HG03558 (cell line): ENCODE data around the gene ERC2.
"Not testable (repeated sequence)": the region's sequence is repeated elsewhere in the genome, so short reads cannot be mapped to it uniquely, and the experiment has no call there.

Source experiments
- ATAC-seq: cut with Tn5 transposase; IDR thresholded peaks from one replicate; pipeline ENCODE4 v1.9.1; 2021; ENCODE audit warnings: moderate number of reproducible peaks; ENCODE audit not compliant: unreplicated experiment; ENCODE audit errors: extremely low read depth

Gene ERC2

GRCh38 chr3:56048946-56049345, 419.3 kb downstream of the ERC2 start:
- ATAC-seq = no peak

- ATAC-seq = no peak
These were observed 419.9 kb downstream of the ERC2 start for GRCh38 chr3:56048331-56048730.

- ATAC-seq = no peak
These were observed 425.8 kb downstream of the ERC2 start for GRCh38 chr3:56042326-56042951.

DNA sequence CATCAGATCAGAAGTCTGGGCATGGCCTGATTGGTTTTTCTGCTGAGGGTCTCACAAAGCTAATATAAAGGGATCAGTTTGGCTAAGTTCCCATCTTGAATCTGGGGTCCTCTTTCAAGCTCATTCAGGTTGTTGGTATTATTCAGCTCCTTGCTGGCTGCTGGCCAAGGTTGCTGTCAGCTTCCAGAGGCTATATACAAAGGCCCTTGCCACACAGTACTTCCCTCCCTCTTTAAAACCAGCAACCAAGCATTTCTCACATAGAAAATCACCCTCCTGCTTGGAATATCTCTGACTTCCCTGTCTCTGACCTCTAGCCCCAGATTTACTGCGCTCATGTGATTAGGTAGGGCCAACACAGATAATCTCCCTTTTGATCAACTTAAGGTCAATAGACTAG, 442.9 kb downstream of the ERC2 start:
- no peak for ATAC-seq

DNA sequence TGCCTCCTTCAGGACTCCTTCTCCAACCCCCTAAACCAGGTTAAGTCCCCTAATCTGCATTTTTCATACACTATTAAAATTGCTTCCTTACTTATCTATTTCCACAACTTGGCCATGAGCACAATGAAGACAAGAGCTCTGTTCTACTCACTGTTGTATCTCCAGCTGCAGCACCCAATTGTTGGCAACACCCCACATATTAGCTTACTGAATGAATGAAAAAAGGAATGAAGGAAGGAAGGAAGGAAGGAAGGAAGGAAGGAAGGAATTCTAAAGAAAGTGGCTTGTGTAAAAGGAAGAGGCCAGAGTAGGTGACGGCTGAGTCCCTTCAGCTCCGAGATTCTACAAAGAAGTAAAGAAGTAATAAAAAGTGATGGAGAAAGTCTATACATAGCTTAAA, 444.7 kb downstream of the ERC2 start:
- ATAC-seq = no peak

DNA sequence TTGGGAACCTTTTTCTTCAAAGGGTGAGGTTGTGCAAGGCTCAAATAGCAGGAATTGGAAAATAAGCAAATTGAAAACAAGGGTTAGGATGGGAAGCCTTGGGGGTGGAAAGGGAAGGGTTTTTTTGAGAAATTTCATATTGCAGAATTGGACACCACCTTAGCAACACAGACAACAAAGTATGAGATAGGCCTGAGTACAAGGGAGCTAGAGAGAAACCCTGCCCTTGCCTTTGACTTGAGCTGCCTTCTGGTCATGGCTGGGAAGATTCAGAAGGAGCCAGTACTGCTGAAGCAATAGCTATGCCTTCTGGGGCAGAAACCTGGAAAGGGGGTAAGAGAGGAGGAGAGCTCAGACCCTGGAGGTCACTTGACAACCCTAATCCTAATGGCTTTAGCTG, 445.6 kb downstream of the ERC2 start:
- ATAC-seq = no peak

- ATAC-seq = no peak
These were observed 448.6 kb downstream of the ERC2 start for GRCh38 chr3:56019490-56020146.

DNA sequence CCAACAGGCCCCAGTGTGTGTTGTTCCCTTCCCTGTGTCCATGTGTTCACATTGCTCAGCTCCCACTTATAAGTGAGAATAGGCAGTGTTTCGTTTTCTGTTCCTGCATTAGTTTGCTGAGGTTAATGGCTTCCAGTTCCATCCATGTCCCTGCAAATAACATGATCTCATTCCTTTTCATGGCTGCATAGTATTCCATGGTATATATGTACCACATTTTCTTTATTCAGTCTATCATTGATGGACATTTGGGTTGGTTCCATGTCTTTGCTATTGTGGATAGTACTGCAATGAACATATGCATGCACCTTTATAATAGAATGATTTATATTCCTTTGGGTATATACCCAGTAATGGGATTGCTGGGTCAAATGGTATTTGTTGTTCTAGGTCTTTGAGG, 452.9 kb downstream of the ERC2 start:
- ATAC-seq = not testable (repeated sequence)

DNA sequence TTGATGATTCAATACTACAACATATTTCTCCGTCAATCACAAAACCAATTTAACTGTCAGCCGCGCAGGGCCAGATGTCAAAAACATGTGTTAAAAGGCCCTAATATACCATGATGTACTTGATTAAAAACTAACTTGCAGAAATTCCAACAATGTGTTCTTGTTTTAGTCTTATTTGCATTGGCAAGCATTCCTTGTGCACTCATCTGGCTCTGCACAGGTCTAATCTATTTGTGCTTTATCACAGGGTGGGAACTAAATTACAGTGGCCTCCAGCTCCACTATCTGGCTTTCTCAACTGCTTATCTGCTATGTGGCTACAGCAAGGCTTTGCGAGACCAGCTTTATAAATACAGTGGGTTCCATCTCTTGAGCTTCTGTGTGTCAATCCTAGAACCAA, 455.5 kb downstream of the ERC2 start:
- no peak for ATAC-seq

GRCh38 chr3:56005196-56005805, 463.0 kb downstream of the ERC2 start:
- no peak for ATAC-seq

DNA sequence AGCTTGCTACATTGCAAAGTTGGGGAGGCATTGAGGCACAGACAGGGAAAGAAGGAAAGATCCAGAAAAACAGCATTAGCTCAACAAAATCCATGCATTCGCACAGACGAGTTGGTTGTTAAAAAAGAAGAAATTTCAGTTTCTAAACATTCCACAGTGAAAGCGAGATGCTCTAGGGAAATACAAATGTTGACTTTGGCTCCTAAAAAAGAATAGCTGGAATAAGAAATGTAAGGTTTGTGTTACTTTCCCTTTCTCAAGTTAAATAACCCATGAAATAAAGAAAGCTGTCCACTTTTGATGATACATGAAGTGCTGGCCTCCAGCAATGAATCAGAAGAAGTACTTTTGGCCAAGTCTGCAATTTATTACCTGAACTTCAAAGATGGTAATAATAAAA, 465.1 kb downstream of the ERC2 start:
- no peak for ATAC-seq

DNA sequence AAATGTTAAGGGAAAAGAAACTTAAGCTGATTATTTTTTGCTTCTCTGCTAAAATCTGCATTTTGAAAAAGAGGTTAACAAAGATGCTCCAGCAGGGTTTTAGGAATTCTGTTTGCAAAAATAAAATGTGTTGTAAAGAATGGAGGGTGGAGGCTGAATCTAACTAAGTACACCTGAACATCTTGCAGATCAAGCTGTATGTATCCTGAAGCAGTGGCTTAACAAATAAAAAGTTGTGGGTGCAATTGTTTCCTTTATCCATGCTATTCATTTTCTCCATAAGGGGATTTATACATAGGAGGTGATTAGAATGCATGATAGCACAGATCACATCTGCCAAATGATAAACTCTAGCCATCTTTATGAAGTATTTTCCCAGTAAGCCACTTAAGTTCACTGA, 466.3 kb downstream of the ERC2 start:
- ATAC-seq = no peak

- ATAC-seq = no peak
These were observed 466.7 kb downstream of the ERC2 start for GRCh38 chr3:56001537-56001936.

DNA sequence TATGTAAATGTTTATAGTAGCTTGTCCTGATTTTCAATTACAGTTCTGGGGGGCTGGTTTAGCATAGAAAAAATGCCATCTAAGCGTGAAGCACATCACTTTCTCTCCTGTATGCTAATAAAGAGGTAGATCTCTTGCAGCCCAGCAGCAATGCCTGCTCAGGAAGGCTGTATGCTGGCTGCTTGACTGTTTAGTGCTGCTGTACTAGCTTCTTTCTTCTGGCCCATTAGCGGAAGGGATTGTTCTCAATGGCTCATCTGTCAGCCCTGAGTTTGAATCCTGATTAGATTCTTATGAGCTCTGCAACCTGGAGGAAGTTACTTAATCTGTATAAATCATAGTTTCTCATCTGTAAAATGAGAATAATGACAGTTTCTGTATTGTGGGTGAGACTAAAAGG, 478.9 kb downstream of the ERC2 start:
- ATAC-seq = no peak

DNA sequence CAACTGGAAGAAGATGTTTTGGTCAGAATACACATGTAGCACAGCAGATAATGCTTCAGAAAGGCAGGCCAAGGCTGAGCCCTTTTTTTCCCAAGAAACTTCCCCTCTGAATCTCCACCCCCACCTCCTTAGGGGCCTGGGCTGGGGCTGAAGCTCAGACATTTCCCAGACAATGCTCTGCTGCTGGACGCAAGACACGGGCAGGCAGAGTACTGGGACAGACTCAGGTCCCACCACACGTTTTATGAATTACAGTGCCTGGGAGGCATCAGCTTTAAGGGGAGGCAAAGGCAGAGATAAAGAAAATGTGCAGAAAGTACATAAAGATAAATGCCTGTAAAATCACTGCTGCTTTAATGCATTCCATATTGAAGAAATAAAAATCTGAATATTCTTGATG, 479.4 kb downstream of the ERC2 start:
- ATAC-seq = no peak

GRCh38 chr3:55984626-55985025, 483.6 kb downstream of the ERC2 start:
- no peak for ATAC-seq

DNA sequence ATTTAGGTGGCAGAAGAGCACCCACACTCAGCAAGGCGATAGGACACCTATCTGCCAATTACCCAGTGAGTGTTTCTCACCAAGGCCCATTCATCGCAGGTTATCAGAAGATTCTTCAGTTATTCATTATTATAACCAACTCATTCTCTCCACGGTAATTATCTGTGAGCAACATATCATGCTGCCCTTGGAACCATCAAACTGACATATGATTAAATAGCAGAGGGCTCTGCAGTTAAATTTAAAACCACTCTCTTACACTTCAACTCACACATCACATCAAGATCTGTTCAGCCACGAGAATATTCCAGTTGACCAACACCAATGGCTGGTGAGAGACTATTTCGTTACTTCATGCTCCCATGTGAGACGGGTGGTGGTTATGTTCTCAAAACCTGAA, 489.3 kb downstream of the ERC2 start:
- no peak for ATAC-seq

DNA sequence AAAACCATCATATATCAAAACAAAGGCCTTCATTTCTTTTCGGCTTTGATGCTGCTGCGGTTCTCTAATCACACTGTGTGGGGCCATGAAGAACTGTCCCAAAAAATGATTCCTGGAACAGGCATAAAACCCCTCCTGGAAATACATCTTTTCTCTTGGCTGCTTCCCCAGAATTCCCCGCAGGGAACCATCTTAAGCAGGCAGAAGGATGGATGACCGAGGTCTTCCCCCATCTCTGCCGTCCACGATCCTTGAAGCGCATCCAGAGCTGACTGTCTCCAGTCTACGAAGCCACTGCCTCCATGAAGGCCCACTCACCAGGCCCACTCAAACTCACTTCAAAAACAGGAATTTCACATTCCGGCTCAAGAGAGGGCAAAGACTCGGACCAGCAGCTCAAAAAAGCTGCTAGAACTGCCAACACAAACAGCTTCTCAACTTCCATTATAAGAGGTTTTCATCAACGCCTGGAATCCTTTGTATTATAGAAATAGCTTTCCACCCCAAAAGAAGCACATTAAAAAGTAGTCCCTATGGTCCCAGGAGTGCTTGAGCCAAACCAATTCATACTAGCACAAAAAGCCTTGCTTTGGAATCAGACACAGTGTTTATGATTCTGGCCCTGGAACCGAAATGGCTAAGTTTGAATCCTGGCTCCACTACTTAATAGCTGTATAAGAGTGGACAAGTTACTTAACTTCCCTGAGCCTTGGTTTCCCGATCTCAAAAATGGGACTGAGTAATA, 493.7 kb downstream of the ERC2 start:
- no peak for ATAC-seq

GRCh38 chr3:55969634-55970033, 498.6 kb downstream of the ERC2 start:
- ATAC-seq = no peak

GRCh38 chr3:55968331-55968730, 499.9 kb downstream of the ERC2 start:
- no peak for ATAC-seq

- no peak for ATAC-seq
These were observed 501.7 kb downstream of the ERC2 start for GRCh38 chr3:55966566-55966965.
